Head of caudate nucleus (tissue), 42 donors: ENCODE data around the gene SPRED1.
A peak's percentile ranks its signal among the peaks of the same experiment; 100 is the strongest.

Source experiments
- DNase-seq, 42 donors: peaks; one replicate each; pipeline versions ENCODE4 v3.0.0 to v3.0.0-alpha.2; 2020 to 2021; ENCODE audit warnings: mixed read lengths in 7 of 42
- intact Hi-C: fragments of 100-400 bp; cut with DNase I; formaldehyde crosslinking; loops from one replicate; pipeline ENCODE4 v1.15.0; 2022

The SPRED1 gene

GRCh38 chr15:38320866-38321265 lies 68.2 kb downstream of the SPRED1 start:
- intact Hi-C loops, result no loop called here
- DNase-seq, result no peak

GRCh38 chr15:38323895-38324294 lies 71.3 kb downstream of the SPRED1 start:
- no peak for DNase-seq
- intact Hi-C loops, result no loop called here

- intact Hi-C loops, result no loop called here
- DNase-seq, result no peak
Measured at GRCh38 chr15:38324939-38325647, 72.5 kb downstream of the SPRED1 start.

- intact Hi-C loops, result no loop called here
- DNase-seq, result no peak
Measured at GRCh38 chr15:38325648-38325990, 73.0 kb downstream of the SPRED1 start.

- no peak for DNase-seq
- intact Hi-C loops, result no loop called here
Measured at GRCh38 chr15:38332711-38333110, 80.1 kb downstream of the SPRED1 start.

DNA sequence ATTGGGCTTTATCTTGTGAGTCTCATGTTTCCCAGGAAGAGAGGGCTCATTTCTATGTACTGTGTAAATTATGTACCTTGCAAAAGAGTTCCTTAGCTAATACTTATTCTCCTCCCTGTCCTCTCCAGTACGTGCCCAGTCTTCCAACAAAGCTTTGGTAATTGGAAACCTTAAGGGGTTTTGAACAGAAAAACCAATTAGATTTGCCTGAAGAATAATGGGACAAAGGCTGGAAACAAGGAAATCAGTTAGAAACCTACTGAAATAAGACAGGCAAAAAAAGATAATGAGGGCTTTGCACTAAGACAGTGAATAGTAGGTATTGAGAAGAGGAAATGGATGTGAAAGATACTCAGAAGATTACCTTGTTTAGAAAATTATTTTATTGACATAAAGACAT lies 82.5 kb downstream of the SPRED1 start:
- DNase-seq, result no peak
- intact Hi-C loops, result no loop called here

GRCh38 chr15:38344351-38344750 lies 91.7 kb downstream of the SPRED1 start:
- intact Hi-C loops, result no loop called here

GRCh38 chr15:38349251-38349650 lies 96.6 kb downstream of the SPRED1 start:
- intact Hi-C loops, result no loop called here
- DNase-seq, result no peak

More at GRCh38 chr15:38344351-38344750, 91.7 kb downstream of the SPRED1 start:
- no peak for DNase-seq

GRCh38 chr15:38351466-38351865 lies 98.8 kb downstream of the SPRED1 start:
- intact Hi-C loops, result loop anchor here (5.0 to 10.0 kb wide), 2 partner anchors 97 to 349 kb away; partner anchors contain the start of gene SPRED1
- DNase-seq, result no peak

GRCh38 chr15:38354315-38354929 lies 101.8 kb downstream of the SPRED1 start:
- intact Hi-C loops, result loop anchor here (5.0 to 10.0 kb wide), 2 partner anchors 100 to 352 kb away; partner anchors contain the start of gene SPRED1
- DNase-seq, result peak in 41 of 42 donors; percentile 16 to 91 (median 74)

GRCh38 chr15:38362355-38362754 lies 109.7 kb downstream of the SPRED1 start:
- intact Hi-C loops, result no loop called here
- DNase-seq, result peak in 7 of 42 donors; percentile 12 to 60 (median 43)

DNA sequence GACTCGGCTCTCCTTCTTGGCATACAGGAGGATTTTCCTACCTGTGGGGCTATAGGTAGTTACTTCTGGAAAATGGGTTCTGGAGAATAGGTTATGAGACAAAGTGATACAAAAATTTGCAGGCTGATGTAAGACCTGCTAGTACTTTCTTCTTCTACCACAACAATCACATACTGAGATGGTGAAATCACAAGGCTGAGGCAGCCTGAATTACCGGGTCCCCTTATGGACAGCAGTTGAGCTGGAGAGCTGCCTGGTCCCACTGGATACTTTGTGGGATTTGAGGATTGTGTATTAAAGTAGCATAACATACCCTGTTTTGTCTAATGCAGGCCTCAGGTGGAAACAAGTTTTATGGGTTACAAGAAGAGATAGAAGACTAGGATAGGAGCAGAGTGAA lies 114.8 kb downstream of the SPRED1 start:
- DNase-seq, result no peak
- intact Hi-C loops, result no loop called here

DNA sequence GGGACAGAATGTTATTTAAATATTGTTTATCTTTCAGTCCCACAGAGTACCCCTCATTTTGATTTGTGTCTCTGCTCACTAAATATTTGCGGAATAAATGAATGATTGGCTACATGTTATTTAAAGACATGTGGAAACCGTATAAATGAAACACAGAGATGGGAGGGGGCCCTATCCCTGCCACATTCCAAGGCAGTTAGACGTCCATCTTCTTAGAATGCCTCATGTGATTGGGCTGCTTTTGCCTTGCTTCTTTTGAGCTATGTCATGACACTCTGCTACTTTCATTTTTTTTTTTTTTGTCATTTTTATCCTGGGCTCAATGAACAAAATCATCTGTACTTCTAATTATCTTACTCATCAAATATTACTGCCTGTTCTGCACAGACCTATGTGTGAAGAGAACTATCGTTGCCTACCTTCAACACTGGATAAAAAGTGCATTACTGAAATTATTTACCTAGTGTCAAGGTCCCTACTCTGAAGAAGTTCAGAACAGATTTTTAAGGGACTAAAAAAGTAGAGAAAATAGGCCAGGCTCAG lies 117.4 kb downstream of the SPRED1 start:
- intact Hi-C loops, result no loop called here

GRCh38 chr15:38373016-38373415 lies 120.4 kb downstream of the SPRED1 start:
- no peak for DNase-seq
- intact Hi-C loops, result no loop called here

More for the DNA sequence above, 117.4 kb downstream of the SPRED1 start:
- DNase-seq, result no peak

DNA sequence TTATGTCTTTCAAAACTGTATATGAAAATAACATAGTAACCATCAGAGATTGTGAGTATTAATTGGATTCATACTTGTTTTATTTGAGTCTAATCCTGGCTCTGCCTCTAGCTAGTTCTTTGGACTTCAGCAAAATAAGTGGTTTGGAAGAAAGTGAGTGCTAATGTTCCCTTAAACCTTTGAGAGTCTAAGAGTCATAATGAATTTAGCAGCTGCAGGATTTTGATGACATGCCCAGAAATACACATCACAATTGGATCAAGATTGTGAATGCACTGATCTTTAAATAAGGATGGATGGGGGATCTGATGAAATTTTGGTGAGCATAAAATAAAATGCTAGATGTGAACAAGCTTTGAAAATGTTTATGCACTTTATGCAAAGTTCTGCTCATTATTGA lies 121.4 kb downstream of the SPRED1 start:
- intact Hi-C loops, result no loop called here
- DNase-seq, result no peak

DNA sequence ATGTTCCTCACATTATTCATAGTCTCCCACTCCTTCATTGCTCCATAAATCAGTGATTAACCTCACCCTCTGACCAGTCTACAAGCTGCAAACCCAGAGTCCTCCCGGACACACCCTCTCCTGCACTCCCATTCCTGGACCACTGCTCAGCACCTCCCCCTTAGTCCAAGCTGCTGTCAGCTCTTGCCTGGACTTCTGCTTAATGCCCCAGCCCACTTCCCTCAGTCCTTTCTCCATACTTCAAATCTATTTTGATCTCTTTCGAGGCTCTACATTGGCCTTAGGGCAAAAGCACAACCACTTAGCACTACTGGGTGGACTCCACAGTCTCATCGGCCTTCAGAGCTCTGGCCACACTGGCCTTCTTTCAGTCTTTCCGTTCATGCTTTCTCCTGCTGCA lies 121.9 kb downstream of the SPRED1 start:
- no peak for DNase-seq
- intact Hi-C loops, result no loop called here

DNA sequence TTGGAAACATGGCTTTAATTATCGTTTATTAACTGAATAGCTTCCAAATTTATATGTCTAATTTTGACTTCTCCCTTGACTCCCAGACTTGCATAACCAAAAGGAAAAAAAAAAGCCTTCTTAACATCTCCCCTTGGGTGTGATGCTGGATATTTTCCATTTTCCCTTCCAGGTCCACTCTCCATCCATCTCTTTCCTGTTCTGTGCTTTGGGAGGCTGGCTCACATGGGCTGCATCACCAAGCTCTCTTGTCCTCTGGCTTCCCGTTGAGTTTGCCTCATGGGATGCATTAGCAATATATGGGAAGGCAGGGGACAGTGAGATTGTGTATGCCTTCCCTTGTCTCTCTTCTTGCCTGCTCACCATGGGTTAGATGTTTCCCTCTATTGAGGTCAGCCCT lies 123.4 kb downstream of the SPRED1 start:
- no peak for DNase-seq
- intact Hi-C loops, result no loop called here

DNA sequence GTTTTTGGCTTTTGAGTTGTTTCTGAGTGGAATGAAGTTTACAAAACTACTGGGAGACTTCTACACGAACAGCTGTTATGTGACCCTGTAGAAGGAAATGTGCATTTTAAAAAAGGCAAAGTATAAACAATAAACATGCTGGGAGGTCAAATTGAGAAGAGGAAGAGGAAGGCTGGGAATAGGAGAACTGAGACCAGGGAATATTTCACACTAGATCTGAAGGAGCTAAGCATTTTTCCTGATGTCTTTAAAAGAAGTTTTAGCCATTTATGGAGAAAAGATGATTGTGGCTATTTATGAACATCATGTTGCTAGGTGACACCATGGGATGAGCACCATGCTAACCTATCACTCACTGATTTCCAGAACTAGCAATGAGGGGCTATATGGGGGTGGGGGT lies 125.0 kb downstream of the SPRED1 start:
- peak in 3 of 42 donors; percentile 17 to 46 (median 31) for DNase-seq
- intact Hi-C loops, result no loop called here

GRCh38 chr15:38378161-38378560 lies 125.5 kb downstream of the SPRED1 start:
- DNase-seq, result peak; percentile 39 to 87 (median 66)
- intact Hi-C loops, result no loop called here

DNA sequence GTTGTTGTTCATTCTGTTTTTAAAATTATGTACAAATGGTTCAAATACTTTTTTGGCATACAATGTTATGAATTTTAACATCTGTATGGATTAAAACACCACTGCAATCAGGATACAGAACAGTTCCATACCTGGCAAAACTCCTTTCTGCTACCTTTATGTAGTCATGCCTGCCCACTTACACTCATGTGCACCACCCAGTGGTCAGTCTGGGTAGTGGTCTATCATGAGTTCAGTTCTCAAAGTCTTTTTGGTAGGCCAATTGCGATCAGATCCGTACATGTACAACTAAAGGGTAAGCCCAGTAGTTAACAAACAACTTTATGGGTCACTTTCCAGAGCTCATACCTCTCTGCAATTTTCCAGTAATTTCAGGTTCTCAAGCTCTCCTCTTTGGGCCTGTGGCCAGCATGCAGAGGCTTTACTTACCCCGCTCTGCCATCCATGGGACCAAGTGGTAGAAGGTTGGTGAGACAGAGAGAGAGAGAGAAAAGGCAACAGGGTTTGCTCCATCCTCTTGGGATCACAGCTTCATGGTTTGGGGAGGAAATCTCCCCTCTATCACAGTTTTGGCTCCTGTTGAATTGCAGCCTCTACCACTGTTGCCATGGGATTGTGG lies 137.4 kb downstream of the SPRED1 start:
- peak in 39 of 42 donors; percentile 18 to 88 (median 58) for DNase-seq
- intact Hi-C loops, result no loop called here
